K562 (cell line): Measurements from ENCODE around the gene RNASE13. TPM values are rescaled to one million over a fixed set of nuclear protein-coding genes. Genes with fewer than 3 reads are reported as not detected.

ENCODE experiments used
- ATAC-seq: fragments of 200-7000 bp; cut with Tn5 transposase; 3 replicates; pipeline ENCODE4 v1.9.1; 2020; ENCODE audit warnings: moderate library complexity
- BruUV-seq: library from RNA; stranded (reverse); fragments of 400-500 nt; replicated peaks from 2 replicates; lab custom pipeline; 2021; lab: Mats Ljungman, UMichigan
- CTCF ChIA-PET: fragments of 300-600 bp; formaldehyde crosslinking; extraction: SDS; loops from one replicate; lab custom pipeline; 2021; ENCODE audit warnings: low intra/inter-chr PET ratio; lab: Yijun Ruan, JAX
- POLR2A ChIA-PET: fragments of 300-600, 350-650 bp; sonication (Branson Sonifier 250); formaldehyde crosslinking; extraction: SDS; loops from one replicate; lab custom pipeline; 2021; ENCODE audit warnings: antibody characterized with exemption, inconsistent platforms; lab: Yijun Ruan, JAX
- DNase-seq, 4 experiments: peaks; one replicate each; pipeline versions ENCODE4 v3.0.0 to v3.0.0-alpha.2; 2011 to 2018; ENCODE audit warnings: low spot score in 3 of 4, mixed read lengths in 3 of 4; ENCODE audit errors: extremely low read depth in 1 of 4
- FAIRE-seq: peaks from 2 replicates; lab custom pipeline; 2011; peaks lifted over from hg19 to GRCh38; lab: Jason Lieb, UNC
- H2AFZ ChIP-seq: 2 replicates; pipeline ENCODE4 v1.6.0; 2011; ENCODE audit warnings: low read depth, low read length, control low read depth, inconsistent platforms
- H3K27ac ChIP-seq: fragments of 200-600 bp; 3 replicates; pipeline ENCODE4 v1.8.0; 2011; ENCODE audit warnings: low read depth, mild to moderate bottlenecking, control low read depth, inconsistent platforms, low read length, moderate library complexity, mixed read lengths; ENCODE audit errors: extremely low read depth
- H3K27me3 ChIP-seq, 2 experiments: fragments of 300-600 bp in 1 of 2; 2 replicates in 1 of 2; 3 replicates in 1 of 2; pipeline versions ENCODE4 v1.6.0 to v1.8.0; 2011; ENCODE audit warnings: inconsistent platforms in 2 of 2, low read length in 2 of 2, mild to moderate bottlenecking in 1 of 2, mixed read lengths in 1 of 2, moderate library complexity in 1 of 2; ENCODE audit not compliant: control insufficient read depth in 2 of 2, insufficient read depth in 2 of 2
- H3K36me3 ChIP-seq: fragments of 300-600 bp; 3 replicates; pipeline ENCODE4 v1.8.0; 2011; ENCODE audit warnings: mild to moderate bottlenecking, low read length, inconsistent platforms; ENCODE audit not compliant: control insufficient read depth, insufficient read depth
- H3K4me1 ChIP-seq, 2 experiments: fragments of 200-600 bp in 1 of 2; replicated peaks in 1 of 2; 2 replicates in 1 of 2; 3 replicates in 1 of 2; pipeline versions ENCODE4 v1.5.1 to v1.8.0; 2011; ENCODE audit warnings: inconsistent platforms in 2 of 2, low read length in 2 of 2, mild to moderate bottlenecking in 1 of 2, mixed read lengths in 1 of 2, moderate library complexity in 1 of 2; ENCODE audit not compliant: control insufficient read depth in 2 of 2, insufficient read depth in 2 of 2
- H3K4me2 ChIP-seq: 2 replicates; pipeline ENCODE4 v1.6.1; 2011; ENCODE audit warnings: low read length, control low read depth, inconsistent platforms, mixed read lengths; ENCODE audit not compliant: insufficient read depth
- H3K4me3 ChIP-seq: fragments of 200-600 bp; sonication (generic), shearing (Covaris generic); 2 replicates; pipeline ENCODE4 v1.5.1; 2016; ENCODE audit warnings: control low read depth, inconsistent platforms
- H3K79me2 ChIP-seq: fragments of 200-600 bp; 3 replicates; pipeline ENCODE4 v1.8.0; 2011; ENCODE audit warnings: low read length, inconsistent platforms; ENCODE audit not compliant: control insufficient read depth, insufficient read depth
- H3K9ac ChIP-seq, 2 experiments: 2 replicates each; pipeline versions ENCODE4 v1.6.0 to v1.6.1; 2011; ENCODE audit warnings: low read depth in 2 of 2, low read length in 2 of 2, control low read depth in 1 of 2, inconsistent platforms in 1 of 2, mild to moderate bottlenecking in 1 of 2, mixed read lengths in 1 of 2; ENCODE audit not compliant: insufficient read depth in 1 of 2
- H3K9me1 ChIP-seq: one replicate; pipeline ENCODE4 v1.6.0; 2011; ENCODE audit warnings: inconsistent platforms, mild to moderate bottlenecking, low read length, moderate library complexity; ENCODE audit not compliant: control insufficient read depth, insufficient read depth
- H3K9me3 ChIP-seq: replicated peaks from 2 replicates; pipeline ENCODE4 v1.5.1; 2011; ENCODE audit warnings: low read depth, low read length, inconsistent platforms; ENCODE audit not compliant: control insufficient read depth, insufficient read depth
- H4K20me1 ChIP-seq: replicated peaks from 2 replicates; pipeline ENCODE4 v1.6.1; 2011; ENCODE audit warnings: low read length, inconsistent platforms, mixed read lengths; ENCODE audit not compliant: control insufficient read depth, insufficient read depth
- CBFA2T3 ChIP-seq: fragments of 450-650 bp; IDR thresholded peaks from 2 replicates; pipeline ENCODE4 v1.6.1; 2017
- MXD1 ChIP-seq: fragments of 250-450 bp; sonication (Bioruptor Pico); IDR thresholded peaks from 2 replicates; pipeline ENCODE4 v1.8.0; 2021; ENCODE audit warnings: borderline replicate concordance, mild to moderate bottlenecking, moderate library complexity; ENCODE audit not compliant: poor library complexity, severe bottlenecking
- NCOR1 ChIP-seq: fragments of 450-650 bp; IDR thresholded peaks from 2 replicates; pipeline ENCODE4 v1.6.1; 2016; ENCODE audit warnings: mild to moderate bottlenecking, moderate library complexity
- SMAD2 ChIP-seq: fragments of 150-350 bp; IDR thresholded peaks from 2 replicates; pipeline ENCODE4 v1.6.1; 2014; ENCODE audit warnings: low read depth, mild to moderate bottlenecking, low read length
- ZHX1 ChIP-seq: fragments of 150-350 bp; conservative IDR thresholded peaks from 2 replicates; pipeline ENCODE4 v1.6.1; 2014; ENCODE audit warnings: low read length
- ZNF24 ChIP-seq: fragments of 450-650 bp; IDR thresholded peaks from 2 replicates; pipeline ENCODE4 v1.6.1; 2016
- ZNF511 ChIP-seq: sonication (generic); formaldehyde crosslinking; IDR thresholded peaks from 2 replicates; pipeline ENCODE4 v1.8.0; 2022; ENCODE audit warnings: mild to moderate bottlenecking, missing genetic modification reagents
- WGBS: fragments of 100-300 bp; shearing (Covaris generic); methylation state at CpG from one replicate; pipeline ENCODE4 v1.1.6; 2016; ENCODE audit warnings: low coverage, mixed read lengths; ENCODE audit not compliant: insufficient coverage; ENCODE audit errors: missing lambda C conversion rate; 5-methylcytosine and 5-hydroxymethylcytosine counted together
- in situ Hi-C: fragments of 300-500 bp; cut with MboI; formaldehyde crosslinking; loops from 4 replicates; pipeline ENCODE4 v1.15.0; 2018; ENCODE audit warnings: inconsistent platforms, mixed read lengths
- intact Hi-C: fragments of 100-400 bp; cut with micrococcal nuclease; formaldehyde crosslinking; loops from 2 replicates; pipeline ENCODE4 v1.14.2; 2022
- polyA plus RNA-seq, 8 experiments: library from polyadenylated mRNA; depleted of rRNA in 4 of 8; stranded (reverse) in 5 of 8; unstranded in 3 of 8; fragments of >200 nt; fragmentation: Nextera tagmentation in 2 of 8; fragmentation: Illumina TruSeq in 1 of 8; extraction: Ambion mirVana in 2 of 8; extraction: Trizol in 1 of 8; gene quantifications; 2 replicates each; pipeline versions ENCODE4 v1.2.1 to v1.2.3, GENCODE V29; 2011 to 2014; ENCODE audit warnings: inconsistent platforms in 1 of 8, missing spikeins in 1 of 8
- total RNA-seq, 7 experiments: library from RNA; depleted of rRNA in 6 of 7; stranded (reverse); fragments of >200 nt in 6 of 7; fragmentation: Illumina TruSeq in 2 of 7; extraction: Trizol in 2 of 7; gene quantifications; 2 replicates each; pipeline versions ENCODE4 v1.2.1 to v1.2.3, GENCODE V29; 2011 to 2021; ENCODE audit warnings: low replicate concordance in 1 of 7
- TF ChIP-seq, protein P1 (sequence below): IDR thresholded peaks from 2 replicates; pipeline ENCODE4 v1.6.1; 2014; ENCODE audit warnings: antibody characterized with exemption

Gene RNASE13
- total and polyA plus RNA-seq, 9 of the 15 experiments (the other 6 are each of a cell fraction or from before 2014, with no cell fraction given), result not detected

DNA sequence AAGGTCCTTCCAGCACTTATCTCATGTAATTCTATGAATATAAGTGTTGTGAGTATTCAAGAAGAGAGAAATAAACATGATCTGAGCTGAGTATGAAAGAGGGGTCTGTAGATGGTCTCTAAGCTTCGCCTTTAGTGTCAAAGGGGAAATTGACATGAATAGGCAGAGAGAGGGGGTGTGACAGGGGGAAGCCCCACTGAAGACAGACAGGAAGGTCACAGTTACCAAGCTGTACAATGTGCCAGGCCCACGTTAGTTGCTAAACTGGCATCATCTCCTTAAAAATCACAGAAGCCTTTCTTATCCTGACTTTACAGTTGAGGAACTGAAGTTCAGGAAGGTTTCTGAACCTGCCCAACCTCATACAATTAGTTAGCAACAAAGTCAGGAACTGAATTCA is 43.1 kb upstream of the RNASE13 start:
- ATAC-seq (no peak), FAIRE-seq (no peak), DNase-seq (no peak)
- CTCF ChIA-PET, result no interaction called here
- Histone ChIP-seq H4K20me1 (no peaks in the 10 kb centered on the region), H3K9ac (no peak overlapping the region), H3K27me3 (no peaks in the 10 kb centered on the region), H3K9me3 (no peaks in the 10 kb centered on the region), H3K9me1 (no peaks in the 10 kb centered on the region), H3K79me2 (no peaks in the 10 kb centered on the region), H3K4me1 (peaks cover 0 to 5% of the 10 kb centered on the region in 2 experiments; a peak in 3 of 5 replicates), H3K27ac (no peak overlapping the region), H3K36me3 (no peaks in the 10 kb centered on the region), H3K4me2 (no peak overlapping the region), H2AFZ (no peak overlapping the region), H3K4me3 (no peak overlapping the region)
- intact Hi-C loops (no loop called here), in situ Hi-C loops (no loop called here)
- BruUV-seq, result no TSS peak
- WGBS, result 38% methylated on average over 2 of the region's 2 CpGs
- POLR2A ChIA-PET, result interaction anchor here (0.6 to 0.7 kb wide), 2 partner anchors 19 to 73 kb away, joined by 3 to 4 read pairs; no protein-coding TSS in a partner anchor
- TF ChIP-seq ZHX1, result no peak
- no peak for TF ChIP-seq ZNF24
- no peak for TF ChIP-seq MXD1 (CRISPR knock-in tag)
- TF ChIP-seq, protein P1, sequence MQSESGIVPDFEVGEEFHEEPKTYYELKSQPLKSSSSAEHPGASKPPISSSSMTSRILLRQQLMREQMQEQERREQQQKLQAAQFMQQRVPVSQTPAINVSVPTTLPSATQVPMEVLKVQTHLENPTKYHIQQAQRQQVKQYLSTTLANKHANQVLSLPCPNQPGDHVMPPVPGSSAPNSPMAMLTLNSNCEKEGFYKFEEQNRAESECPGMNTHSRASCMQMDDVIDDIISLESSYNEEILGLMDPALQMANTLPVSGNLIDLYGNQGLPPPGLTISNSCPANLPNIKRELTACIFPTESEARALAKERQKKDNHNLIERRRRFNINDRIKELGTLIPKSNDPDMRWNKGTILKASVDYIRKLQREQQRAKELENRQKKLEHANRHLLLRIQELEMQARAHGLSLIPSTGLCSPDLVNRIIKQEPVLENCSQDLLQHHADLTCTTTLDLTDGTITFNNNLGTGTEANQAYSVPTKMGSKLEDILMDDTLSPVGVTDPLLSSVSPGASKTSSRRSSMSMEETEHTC, result no peak
- no peak for TF ChIP-seq NCOR1
- no peak for TF ChIP-seq CBFA2T3
- TF ChIP-seq SMAD2, result no peak
- no peak for TF ChIP-seq ZNF511
